ENCODE measurements around the gene MAPK14. TPM values are rescaled to one million over a fixed set of nuclear protein-coding genes. Genes with fewer than 3 reads are reported as not detected.

The MAPK14 gene
- total and polyA plus RNA-seq, 2 donors (not counting 3 experiments of a cell fraction or from before 2014, with no cell fraction given) = 33.3 to 54.1 TPM

- Histone ChIP-seq H2AFZ (ENCODE audit: low read depth, low read length) (no peak overlapping the region), H4K20me1 (replicated peaks; ENCODE audit: control insufficient read depth, extremely low read depth, insufficient read depth, low read length) (no peaks in the 10 kb centered on the region), H3K4me1 (ENCODE audit: control insufficient read depth, extremely low read depth, insufficient read depth, low read length) (no peaks in the 10 kb centered on the region), H3K9ac (replicated peaks; ENCODE audit: extremely low read depth, insufficient read depth, low read length) (no peak overlapping the region), H3K79me2 (ENCODE audit: control insufficient read depth, insufficient read depth, low read length) (peaks cover 72% of the 10 kb centered on the region), H3K27ac (ENCODE audit: insufficient read depth, low read depth, low read length) (no peak overlapping the region), H3K9me1 (replicated peaks; ENCODE audit: control insufficient read depth, extremely low read depth, insufficient read depth, low read length) (no peaks in the 10 kb centered on the region), H3K4me2 (ENCODE audit: insufficient read depth, low read length) (no peak overlapping the region), H3K36me3 (ENCODE audit: control insufficient read depth in 2 of 2, extremely low read depth in 1 of 2, insufficient read depth in 2 of 2, low read length in 2 of 2) (peaks cover 4 to 5% of the 10 kb centered on the region in 2 experiments), H3K9me3 (replicated peaks; ENCODE audit: control insufficient read depth, insufficient read depth, low read length) (no peaks in the 10 kb centered on the region), H3K27me3 (ENCODE audit: control insufficient read depth in 2 of 2, insufficient read depth in 2 of 2, low read length in 2 of 2) (no peaks in the 10 kb centered on the region), H3K4me3 (replicated peaks in 1 of 3; ENCODE audit: insufficient read depth in 1 of 3, low read depth in 1 of 3, low read length in 3 of 3) (no peak overlapping the region)
- no peak for DNase-seq (ENCODE audit: low read depth, low spot score)
- intact Hi-C loops (cut with micrococcal nuclease) = no loop called here
- dilution Hi-C loops (cut with MboI; ENCODE audit: extremely low pct_ligation_motif_present, low sequenced_read_pairs) = no loop called here
- BruUV-seq (replicated peaks) = no TSS peak
- ChIA-PET CTCF (interaction anchor here (0.8 to 1.1 kb wide), 4 partner anchors 9 to 35 kb away, joined by 3 to 4 read pairs (median 4); no protein-coding TSS in a partner anchor), POLR2A (no interaction called here)
- FAIRE-seq = no peak
- TF ChIP-seq GATA2 (IDR thresholded peaks at IDR 0.05; ENCODE audit: insufficient read depth, insufficient read length, low read depth, low read length) (no peak), POLR2A (IDR thresholded peaks at IDR 0.05; ENCODE audit: low read depth, low read length) (no peak), EZH2 (IDR thresholded peaks at IDR 0.05; ENCODE audit: borderline replicate concordance, low read depth, low read length, severe bottlenecking) (no peak)
These were observed 28.6 kb downstream of the MAPK14 start for GRCh38 chr6:36056178-36056577.

DNA sequence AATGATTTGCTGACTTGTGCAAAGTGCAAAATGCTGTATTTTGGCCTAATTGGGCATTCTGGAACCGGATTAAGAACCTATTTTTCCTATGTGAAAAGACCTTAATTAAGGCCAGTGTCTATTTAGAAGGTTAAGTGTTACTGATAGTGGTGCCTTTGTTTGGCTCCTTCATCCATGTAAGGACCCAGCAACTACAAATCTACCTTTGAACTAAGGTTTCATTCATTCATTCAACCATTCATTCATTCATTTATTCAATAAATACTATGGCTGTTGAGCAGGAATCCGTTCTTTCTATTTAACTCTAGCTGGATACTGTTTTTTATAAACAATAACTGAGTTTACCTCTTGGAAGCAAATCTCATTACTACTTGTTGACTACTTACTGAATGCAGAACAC, 33.6 kb downstream of the MAPK14 start:
- CTCF ChIA-PET = interaction anchor here (0.6 to 1.5 kb wide), 3 partner anchors 10 to 33 kb away, joined by 3 to 5 read pairs (median 3); no protein-coding TSS in a partner anchor
- Histone ChIP-seq H3K36me3 (ENCODE audit: control insufficient read depth in 2 of 2, extremely low read depth in 1 of 2, insufficient read depth in 2 of 2, low read length in 2 of 2) (peaks cover 0 to 4% of the 10 kb centered on the region in 2 experiments), H2AFZ (ENCODE audit: low read depth, low read length) (no peak overlapping the region), H3K4me3 (replicated peaks in 1 of 3; ENCODE audit: insufficient read depth in 1 of 3, low read depth in 1 of 3, low read length in 3 of 3) (no peak overlapping the region), H3K79me2 (ENCODE audit: control insufficient read depth, insufficient read depth, low read length) (peaks cover 82% of the 10 kb centered on the region), H3K9me1 (replicated peaks; ENCODE audit: control insufficient read depth, extremely low read depth, insufficient read depth, low read length) (no peaks in the 10 kb centered on the region), H4K20me1 (replicated peaks; ENCODE audit: control insufficient read depth, extremely low read depth, insufficient read depth, low read length) (peaks cover 3% of the 10 kb centered on the region), H3K4me1 (ENCODE audit: control insufficient read depth, extremely low read depth, insufficient read depth, low read length) (no peaks in the 10 kb centered on the region), H3K9ac (replicated peaks; ENCODE audit: extremely low read depth, insufficient read depth, low read length) (no peak overlapping the region), H3K9me3 (replicated peaks; ENCODE audit: control insufficient read depth, insufficient read depth, low read length) (no peaks in the 10 kb centered on the region), H3K27ac (ENCODE audit: insufficient read depth, low read depth, low read length) (no peak overlapping the region), H3K27me3 (ENCODE audit: control insufficient read depth in 2 of 2, insufficient read depth in 2 of 2, low read length in 2 of 2) (no peaks in the 10 kb centered on the region), H3K4me2 (ENCODE audit: insufficient read depth, low read length) (no peak overlapping the region)
- no peak for TF ChIP-seq FOS (IDR thresholded peaks at IDR 0.05; ENCODE audit: borderline replicate concordance, insufficient read depth, low read length)
- no peak for TF ChIP-seq MYC (IDR thresholded peaks at IDR 0.05; ENCODE audit: low read depth, low read length)
- TF ChIP-seq JUN (IDR thresholded peaks at IDR 0.05; ENCODE audit: borderline replicate concordance, insufficient read depth, insufficient read length, low read depth) = no peak
- POLR2A ChIA-PET = no interaction called here
- DNase-seq (ENCODE audit: low read depth, low spot score) (no peak), FAIRE-seq (no peak)
- intact Hi-C loops (cut with micrococcal nuclease) = no loop called here
- dilution Hi-C loops (cut with MboI; ENCODE audit: extremely low pct_ligation_motif_present, low sequenced_read_pairs) = no loop called here
- no TSS peak for BruUV-seq (replicated peaks)
